IMR-90 (cell line): ENCODE results near the gene EVI5. TPM values are rescaled to one million over a fixed set of nuclear protein-coding genes. Genes with fewer than 3 reads are reported as not detected.

ENCODE experiments used
- ATAC-seq: fragments of 200-7000 bp; cut with Tn5 transposase; 2 replicates; pipeline ENCODE4 v1.9.1; 2020; ENCODE audit warnings: low read depth, mild to moderate bottlenecking, moderate library complexity
- BruUV-seq: library from RNA; stranded (reverse); fragments of 400-500 nt; replicated peaks from 2 replicates; lab custom pipeline; 2021; lab: Mats Ljungman, UMichigan
- CTCF ChIA-PET: fragments of 300-600 bp; formaldehyde crosslinking; extraction: SDS; loops from one replicate; lab custom pipeline; 2021; ENCODE audit warnings: antibody characterized with exemption; lab: Yijun Ruan, JAX
- POLR2A ChIA-PET: fragments of 300-600 bp; sonication (Branson Sonifier 250); formaldehyde crosslinking; loops from one replicate; lab custom pipeline; 2022; ENCODE audit warnings: antibody characterized with exemption; ENCODE audit not compliant: unreplicated experiment; lab: Charles Lee
- DNase-seq: peaks from one replicate; pipeline ENCODE4 v3.0.0; 2013
- H2AFZ ChIP-seq: replicated peaks from 2 replicates; pipeline ENCODE3; 2013; ENCODE audit warnings: low read length, mild to moderate bottlenecking; ENCODE audit not compliant: poor library complexity
- H2AK5ac ChIP-seq: 2 replicates; pipeline ENCODE4 v1.6.1; 2013; ENCODE audit warnings: low read depth, low read length, inconsistent platforms
- H2AK9ac ChIP-seq: replicated peaks from 2 replicates; pipeline ENCODE3; 2013; ENCODE audit warnings: mild to moderate bottlenecking, low read depth, low read length, moderate library complexity; ENCODE audit not compliant: poor library complexity
- H2BK120ac ChIP-seq: 2 replicates; pipeline ENCODE4 v1.6.1; 2013; ENCODE audit warnings: low read depth, low read length, inconsistent platforms
- H2BK15ac ChIP-seq: 3 replicates; pipeline ENCODE4 v1.6.1; 2013; ENCODE audit warnings: low read depth, low read length, inconsistent platforms
- H2BK20ac ChIP-seq: 2 replicates; pipeline ENCODE4 v1.6.1; 2013; ENCODE audit warnings: low read depth, mild to moderate bottlenecking, inconsistent platforms, low read length, moderate library complexity
- H2BK5ac ChIP-seq: 2 replicates; pipeline ENCODE4 v1.6.1; 2013; ENCODE audit warnings: mild to moderate bottlenecking, low read depth, low read length, inconsistent platforms; ENCODE audit not compliant: poor library complexity, severe bottlenecking
- H3K14ac ChIP-seq: replicated peaks from 2 replicates; pipeline ENCODE4 v1.6.1; 2013; ENCODE audit warnings: low read depth, low read length, inconsistent platforms
- H3K18ac ChIP-seq: 2 replicates; pipeline ENCODE4 v1.6.1; 2013; ENCODE audit warnings: low read depth, low read length, control low read depth
- H3K23ac ChIP-seq: 2 replicates; pipeline ENCODE4 v1.6.1; 2013; ENCODE audit warnings: low read depth, low read length, inconsistent platforms
- H3K27ac ChIP-seq: 2 replicates; pipeline ENCODE4 v1.5.1; 2013; ENCODE audit warnings: mild to moderate bottlenecking, control low read depth, low read length; ENCODE audit not compliant: insufficient read depth
- H3K27me3 ChIP-seq: 2 replicates; pipeline ENCODE4 v1.6.1; 2013; ENCODE audit warnings: low read length; ENCODE audit not compliant: control insufficient read depth, insufficient read depth
- H3K36me3 ChIP-seq: 2 replicates; pipeline ENCODE4 v1.6.1; 2013; ENCODE audit warnings: low read length, mixed read lengths; ENCODE audit not compliant: control insufficient read depth, insufficient read depth
- H3K4ac ChIP-seq: 2 replicates; pipeline ENCODE4 v1.6.1; 2013; ENCODE audit warnings: low read depth, low read length, inconsistent platforms
- H3K4me1 ChIP-seq: 2 replicates; pipeline ENCODE4 v1.6.1; 2013; ENCODE audit warnings: low read length, mixed read lengths; ENCODE audit not compliant: control insufficient read depth, insufficient read depth
- H3K4me2 ChIP-seq: 2 replicates; pipeline ENCODE4 v1.6.1; 2013; ENCODE audit warnings: low read depth, mild to moderate bottlenecking, control low read depth, low read length, moderate library complexity
- H3K4me3 ChIP-seq: 2 replicates; pipeline ENCODE4 v1.5.1; 2013; ENCODE audit warnings: low read depth, mild to moderate bottlenecking, control low read depth, low read length, moderate library complexity; ENCODE audit not compliant: insufficient read depth
- H3K56ac ChIP-seq: 2 replicates; pipeline ENCODE4 v1.6.1; 2013; ENCODE audit warnings: low read length, inconsistent platforms; ENCODE audit not compliant: insufficient read depth; ENCODE audit errors: extremely low read depth
- H3K79me1 ChIP-seq, 2 experiments: 2 replicates each; pipeline ENCODE4 v1.6.1; 2013; ENCODE audit warnings: low read length in 2 of 2, inconsistent platforms in 1 of 2, low read depth in 1 of 2
- H3K9ac ChIP-seq: 2 replicates; pipeline ENCODE4 v1.6.1; 2013; ENCODE audit warnings: low read depth, low read length, control low read depth
- H3K9me1 ChIP-seq: 2 replicates; pipeline ENCODE4 v1.6.1; 2013; ENCODE audit warnings: low read length, inconsistent platforms; ENCODE audit not compliant: insufficient read depth
- H3K9me3 ChIP-seq: 2 replicates; pipeline ENCODE4 v1.6.1; 2013; ENCODE audit warnings: low read length; ENCODE audit not compliant: control insufficient read depth, insufficient read depth
- H4K20me1 ChIP-seq: 2 replicates; pipeline ENCODE4 v1.6.1; 2013; ENCODE audit warnings: low read length, inconsistent platforms; ENCODE audit not compliant: insufficient read depth
- H4K5ac ChIP-seq: 2 replicates; pipeline ENCODE4 v1.6.1; 2013; ENCODE audit warnings: mild to moderate bottlenecking, low read depth, low read length, control low read depth
- H4K8ac ChIP-seq, 2 experiments: 2 replicates each; pipeline ENCODE4 v1.6.1; 2013; ENCODE audit warnings: low read depth in 2 of 2, low read length in 2 of 2, control low read depth in 1 of 2, inconsistent platforms in 1 of 2
- H4K91ac ChIP-seq: 2 replicates; pipeline ENCODE4 v1.6.1; 2013; ENCODE audit warnings: low read depth, low read length, inconsistent platforms; ENCODE audit not compliant: insufficient read depth
- CHD1 ChIP-seq: IDR thresholded peaks from 2 replicates; pipeline ENCODE4 v1.6.1; 2012; ENCODE audit warnings: low read depth, low read length, improper control_type of control experiment
- MAFK ChIP-seq: IDR thresholded peaks from 2 replicates; pipeline ENCODE4 v1.6.1; 2012; ENCODE audit warnings: low read depth, low read length, improper control_type of control experiment
- MXI1 ChIP-seq: IDR thresholded peaks from 2 replicates; pipeline ENCODE4 v1.6.1; 2012; ENCODE audit warnings: low read depth, mild to moderate bottlenecking, low read length, moderate library complexity, borderline replicate concordance
- NFE2L2 ChIP-seq: fragments of 150-350 bp; IDR thresholded peaks from 2 replicates; pipeline ENCODE4 v1.6.1; 2016; ENCODE audit warnings: low read depth, mild to moderate bottlenecking, low read length
- POLR2A ChIP-seq: IDR thresholded peaks from 2 replicates; pipeline ENCODE4 v1.6.1; 2012; ENCODE audit warnings: mild to moderate bottlenecking, low read depth, low read length
- RAD21 ChIP-seq: IDR thresholded peaks from 2 replicates; pipeline ENCODE4 v1.6.1; 2012; ENCODE audit warnings: low read length, improper control_type of control experiment
- RCOR1 ChIP-seq: IDR thresholded peaks from 2 replicates; pipeline ENCODE4 v1.6.1; 2012; ENCODE audit warnings: mild to moderate bottlenecking, low read length, improper control_type of control experiment; ENCODE audit not compliant: insufficient replicate concordance
- SMC3 ChIP-seq: fragments of 150-350 bp; IDR thresholded peaks from 2 replicates; pipeline ENCODE4 v1.6.1; 2016; ENCODE audit warnings: low read depth, mild to moderate bottlenecking, antibody characterized with exemption, low read length, moderate library complexity
- USF2 ChIP-seq: fragments of 150-350 bp; IDR thresholded peaks from 2 replicates; pipeline ENCODE4 v1.6.1; 2017; ENCODE audit warnings: mild to moderate bottlenecking, antibody characterized with exemption, low read length, low read depth
- WGBS, 2 experiments: methylation state at CpG; one replicate each; pipeline versions ENCODE4 v1.1.5 to v1.1.7; 2013; ENCODE audit warnings: missing lambda C conversion rate in 2 of 2; ENCODE audit not compliant: insufficient read length in 1 of 2; ENCODE audit errors: extremely low coverage in 2 of 2; 5-methylcytosine and 5-hydroxymethylcytosine counted together
- dilution Hi-C: fragments of 300-500 bp; cut with HindIII; formaldehyde crosslinking; loops from one replicate; pipeline ENCODE4 v1.14.3; 2018; ENCODE audit warnings: low sequenced_read_pairs; ENCODE audit not compliant: unreplicated experiment
- in situ Hi-C: fragments of 300-500 bp; cut with MboI; formaldehyde crosslinking; loops from 3 replicates; pipeline ENCODE4 v1.14.3; 2019; ENCODE audit warnings: low sequenced_read_pairs, inconsistent platforms, mixed read lengths
- intact Hi-C: fragments of 100-400 bp; cut with micrococcal nuclease; formaldehyde crosslinking; loops from 2 replicates; pipeline ENCODE4 v1.10.0; 2022
- polyA plus RNA-seq, 3 experiments: library from polyadenylated mRNA; depleted of rRNA; stranded (reverse); fragments of >200 nt; gene quantifications; 2 replicates each; pipeline ENCODE4 v1.2.3, GENCODE V29; 2012; ENCODE audit warnings: low replicate concordance in 1 of 3
- total RNA-seq: library from RNA; depleted of rRNA; stranded (reverse); fragments of >200 nt; gene quantifications from 2 replicates; pipeline ENCODE4 v1.2.3, GENCODE V29; 2012
- TF ChIP-seq, protein P1 (sequence below): fragments of 150-350 bp; IDR thresholded peaks from 2 replicates; pipeline ENCODE4 v1.6.1; 2016; ENCODE audit warnings: low read depth, mild to moderate bottlenecking, low read length, moderate library complexity, borderline replicate concordance

Gene EVI5
- total and polyA plus RNA-seq, 2 of the 4 experiments (the other 2 are of a cell fraction) = 13.9 to 26.9 TPM

DNA sequence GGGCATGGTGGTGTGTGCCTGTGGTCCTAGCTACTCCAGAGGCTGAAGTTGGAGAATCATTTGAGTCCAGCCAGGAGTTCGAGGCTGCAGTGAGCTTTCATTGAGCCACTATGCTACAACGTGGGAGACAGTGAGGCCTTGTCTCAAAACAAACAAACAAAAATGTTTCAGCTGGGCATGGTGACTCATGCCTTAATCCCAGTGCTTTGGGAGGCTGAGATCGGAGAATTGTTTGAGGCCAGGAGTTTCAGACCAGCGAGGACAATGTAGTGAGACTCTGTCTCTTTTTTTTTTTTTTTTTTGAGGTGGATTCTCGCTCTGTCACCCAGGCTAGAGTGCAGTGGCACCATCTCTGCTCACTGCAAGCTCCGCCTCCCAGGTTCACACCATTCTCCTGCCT, 41.9 kb upstream of the EVI5 start:
- dilution Hi-C loops = no loop called here

More for the DNA sequence above, 41.9 kb upstream of the EVI5 start:
- Histone ChIP-seq H2AFZ (no peak overlapping the region), H3K27me3 (no peaks in the 10 kb centered on the region), H4K20me1 (no peaks in the 10 kb centered on the region), H2BK15ac (no peak overlapping the region), H3K36me3 (no peaks in the 10 kb centered on the region), H2BK5ac (no peak overlapping the region), H2BK120ac (no peak overlapping the region), H3K4me1 (peaks cover 3% of the 10 kb centered on the region; the same call in 1 of the 2 replicates), H3K4me2 (no peak overlapping the region), H3K9me1 (0 out of 2 replicates have a peak, but pooled peaks cover 5% of the 10 kb centered on the region), H3K4me3 (no peak overlapping the region), H2AK9ac (no peak overlapping the region), H3K4ac (no peak overlapping the region), H3K56ac (no peak overlapping the region), H2BK20ac (no peak overlapping the region), H3K79me1 (0 out of 4 replicates have a peak, but pooled peaks cover 0 to 4% of the 10 kb centered on the region in 2 experiments), H3K27ac (no peak overlapping the region), H3K9me3 (no peaks in the 10 kb centered on the region), H3K9ac (no peak overlapping the region), H4K91ac (no peak overlapping the region), H4K5ac (no peak overlapping the region), H2AK5ac (no peak overlapping the region), H3K23ac (no peak overlapping the region), H3K14ac (no peak overlapping the region), H4K8ac (no peak overlapping the region), H3K18ac (no peak overlapping the region)
- intact Hi-C loops (no loop called here), in situ Hi-C loops (no loop called here)
- CTCF ChIA-PET = no interaction called here
- DNase-seq = no peak
- WGBS, 2 experiments = no CpG with 5 or more reads among the region's 6 CpGs
- no peak for ATAC-seq
- BruUV-seq = no TSS peak
- POLR2A ChIA-PET = no interaction called here
- TF ChIP-seq USF2 (no peak), MAFK (no peak), CHD1 (no peak), POLR2A (no peak), RCOR1 (no peak), SMC3 (no peak), NFE2L2 (no peak), MXI1 (no peak), RAD21 (no peak)
- TF ChIP-seq, protein P1, sequence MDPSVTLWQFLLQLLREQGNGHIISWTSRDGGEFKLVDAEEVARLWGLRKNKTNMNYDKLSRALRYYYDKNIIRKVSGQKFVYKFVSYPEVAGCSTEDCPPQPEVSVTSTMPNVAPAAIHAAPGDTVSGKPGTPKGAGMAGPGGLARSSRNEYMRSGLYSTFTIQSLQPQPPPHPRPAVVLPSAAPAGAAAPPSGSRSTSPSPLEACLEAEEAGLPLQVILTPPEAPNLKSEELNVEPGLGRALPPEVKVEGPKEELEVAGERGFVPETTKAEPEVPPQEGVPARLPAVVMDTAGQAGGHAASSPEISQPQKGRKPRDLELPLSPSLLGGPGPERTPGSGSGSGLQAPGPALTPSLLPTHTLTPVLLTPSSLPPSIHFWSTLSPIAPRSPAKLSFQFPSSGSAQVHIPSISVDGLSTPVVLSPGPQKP = no peak
